ENCODE results near the gene BRS3.

The BRS3 gene

GRCh38 chrX:136496186-136496763, 8.5 kb downstream of the BRS3 start:
- Histone ChIP-seq H3K4me2 (ENCODE audit: low read length) (peak overlapping the region; percentile 63), H3K9ac (peak overlapping the region; percentile 28), H3K27me3 (ENCODE audit: control insufficient read depth, insufficient read depth, low read length) (no peaks in the 10 kb centered on the region), H3K4me3 (ENCODE audit: low read depth, low read length) (peak overlapping the region; percentile 60), H3K4me1 (no peaks in the 10 kb centered on the region), H3K9me3 (ENCODE audit: control insufficient read depth, low read length) (no peaks in the 10 kb centered on the region), H3K79me2 (no peaks in the 10 kb centered on the region), H3K36me3 (ENCODE audit: control insufficient read depth, insufficient read depth, low read length) (no peaks in the 10 kb centered on the region), H3K27ac (peak overlapping the region; percentile 94), H2AFZ (peak overlapping the region; percentile 89)
- no peak for TF ChIP-seq CTCF (IDR thresholded peaks at IDR 0.05)

- Histone ChIP-seq H3K79me2 (no peaks in the 10 kb centered on the region), H3K9me3 (ENCODE audit: control insufficient read depth, low read length) (no peaks in the 10 kb centered on the region), H3K4me3 (ENCODE audit: low read depth, low read length) (peak overlapping the region; percentile 69), H3K4me1 (no peaks in the 10 kb centered on the region), H3K36me3 (ENCODE audit: control insufficient read depth, insufficient read depth, low read length) (no peaks in the 10 kb centered on the region), H3K27ac (peak overlapping the region; percentile 94), H3K9ac (peak overlapping the region; percentile 28), H3K4me2 (ENCODE audit: low read length) (peak overlapping the region; percentile 80), H2AFZ (peak overlapping the region; percentile 89), H3K27me3 (ENCODE audit: control insufficient read depth, insufficient read depth, low read length) (no peaks in the 10 kb centered on the region)
- TF ChIP-seq CTCF (IDR thresholded peaks at IDR 0.05) = no peak
Measured at GRCh38 chrX:136496764-136497555, 9.2 kb downstream of the BRS3 start.

- peak within 1 kb of the TSS; percentile 80 for H3K4me2 ChIP-seq (ENCODE audit: low read length)
- peak within 1 kb of the TSS; percentile 94 for H3K27ac ChIP-seq
- TF ChIP-seq CTCF (IDR thresholded peaks at IDR 0.05) = no peak
- H3K36me3 ChIP-seq (ENCODE audit: control insufficient read depth, insufficient read depth, low read length) = no peaks in the 10 kb centered on the region
- peak within 1 kb of the TSS; percentile 28 for H3K9ac ChIP-seq
- H2AFZ ChIP-seq = peak within 1 kb of the TSS; percentile 89
- H3K27me3 ChIP-seq (ENCODE audit: control insufficient read depth, insufficient read depth, low read length) = no peaks in the 10 kb centered on the region
- H3K4me1 ChIP-seq = no peaks in the 10 kb centered on the region
- H3K9me3 ChIP-seq (ENCODE audit: control insufficient read depth, low read length) = no peaks in the 10 kb centered on the region
- H3K79me2 ChIP-seq = no peaks in the 10 kb centered on the region
- peak within 1 kb of the TSS; percentile 69 for H3K4me3 ChIP-seq (ENCODE audit: low read depth, low read length)
Measured at GRCh38 chrX:136497556-136498052, 9.9 kb downstream of the BRS3 start, which contains the start of gene HTATSF1. HTATSF1 (plus strand) TSS chrX:136497592; CDS start chrX:136497685, 93 bp downstream.

GRCh38 chrX:136519069-136519468, 31.3 kb downstream of the BRS3 start:
- Histone ChIP-seq H3K27me3 (ENCODE audit: control insufficient read depth, insufficient read depth, low read length) (no peaks in the 10 kb centered on the region), H3K9me3 (ENCODE audit: control insufficient read depth, low read length) (no peaks in the 10 kb centered on the region), H3K9ac (no peak overlapping the region), H2AFZ (no peak overlapping the region), H3K36me3 (ENCODE audit: control insufficient read depth, insufficient read depth, low read length) (no peaks in the 10 kb centered on the region), H3K4me2 (ENCODE audit: low read length) (no peak overlapping the region), H3K4me1 (no peaks in the 10 kb centered on the region), H3K79me2 (no peaks in the 10 kb centered on the region), H3K4me3 (ENCODE audit: low read depth, low read length) (no peak overlapping the region), H3K27ac (no peak overlapping the region)
- no peak for TF ChIP-seq CTCF (IDR thresholded peaks at IDR 0.05)

All from parathyroid adenoma (tissue), 2 donors.